ENCODE results near the gene OR5A2.

- TF ChIP-seq, protein P1, sequence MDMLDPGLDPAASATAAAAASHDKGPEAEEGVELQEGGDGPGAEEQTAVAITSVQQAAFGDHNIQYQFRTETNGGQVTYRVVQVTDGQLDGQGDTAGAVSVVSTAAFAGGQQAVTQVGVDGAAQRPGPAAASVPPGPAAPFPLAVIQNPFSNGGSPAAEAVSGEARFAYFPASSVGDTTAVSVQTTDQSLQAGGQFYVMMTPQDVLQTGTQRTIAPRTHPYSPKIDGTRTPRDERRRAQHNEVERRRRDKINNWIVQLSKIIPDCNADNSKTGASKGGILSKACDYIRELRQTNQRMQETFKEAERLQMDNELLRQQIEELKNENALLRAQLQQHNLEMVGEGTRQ (IDR thresholded peaks at IDR 0.05) = no peak
- TF ChIP-seq JUN (IDR thresholded peaks at IDR 0.05) = no peak
- TF ChIP-seq HDAC2 (IDR thresholded peaks at IDR 0.05) = no peak
Measured at GRCh38 chr11:59416613-59417012, 9.6 kb downstream of the OR5A2 start.

Measured in A549 (cell line).